Kidney (tissue), 14 donors: Measurements from ENCODE around the gene NAALADL1. TPM values are rescaled to one million over a fixed set of nuclear protein-coding genes. Genes with fewer than 3 reads are reported as not detected.

Experiments
- DNase-seq, 5 donors: peaks; one replicate each; pipeline ENCODE4 v3.0.0-alpha.2; 2013 to 2020
- FAIRE-seq: peaks from 2 replicates; lab custom pipeline; 2012; peaks lifted over from hg19 to GRCh38; lab: Jason Lieb, UNC
- H3K27ac ChIP-seq, 2 donors: one replicate each; pipeline ENCODE4 v1.7.0; 2013; ENCODE audit warnings: low read depth in 2 of 2, low read length in 2 of 2, inconsistent platforms in 1 of 2
- H3K27me3 ChIP-seq: one replicate; pipeline ENCODE4 v1.7.1; 2013; ENCODE audit warnings: low read length, inconsistent platforms; ENCODE audit not compliant: control insufficient read depth, insufficient read depth
- H3K36me3 ChIP-seq, 3 donors: one replicate each; pipeline versions ENCODE4 v1.7.0 to v1.7.1; 2013; ENCODE audit warnings: low read length in 3 of 3, control low read depth in 1 of 3, inconsistent platforms in 1 of 3; ENCODE audit not compliant: insufficient read depth in 3 of 3, control insufficient read depth in 2 of 3
- H3K4me1 ChIP-seq, 3 donors: one replicate each; pipeline versions ENCODE4 v1.7.0 to v1.7.1; 2013; ENCODE audit warnings: low read length in 3 of 3, inconsistent platforms in 1 of 3, low read depth in 1 of 3; ENCODE audit not compliant: control insufficient read depth in 2 of 3, insufficient read depth in 2 of 3
- H3K4me3 ChIP-seq, 3 donors: one replicate each; pipeline versions ENCODE4 v1.7.0 to v1.8.1; 2013; ENCODE audit warnings: low read length in 3 of 3, control low read depth in 1 of 3, inconsistent platforms in 1 of 3
- H3K9ac ChIP-seq, 3 donors: one replicate each; pipeline versions ENCODE4 v1.7.0 to v1.7.1; 2013; ENCODE audit warnings: low read length in 3 of 3, control low read depth in 1 of 3, inconsistent platforms in 1 of 3
- H3K9me3 ChIP-seq, 3 donors: one replicate each; pipeline versions ENCODE4 v1.7.0 to v1.7.1; 2013; ENCODE audit warnings: low read length in 3 of 3, control low read depth in 1 of 3, inconsistent platforms in 1 of 3; ENCODE audit not compliant: control insufficient read depth in 2 of 3, insufficient read depth in 1 of 3
- CTCF ChIP-seq: IDR thresholded peaks from 3 replicates; pipeline ENCODE4 v1.5.1; 2012; ENCODE audit warnings: mild to moderate bottlenecking, moderate library complexity, borderline replicate concordance; ENCODE audit not compliant: insufficient read depth; ENCODE audit errors: extremely low read depth
- intact Hi-C: fragments of 100-400 bp; cut with DNase I; formaldehyde crosslinking; loops from one replicate; pipeline ENCODE4 v1.11.1; 2022
- polyA plus RNA-seq: library from polyadenylated mRNA; stranded (reverse); fragments of 350-450 nt; fragmentation: Illumina TruSeq; extraction: RNeasy Lipid Tissue Mini Kit (QIAGEN cat#74804); gene quantifications from one replicate; pipeline ENCODE4 v1.2.3, GENCODE V29; 2014; ENCODE audit warnings: low read depth, low replicate concordance; ENCODE audit not compliant: insufficient read depth
- total RNA-seq: library from RNA; stranded (reverse); fragmentation: NEBNext Ultra II Directional; extraction: Animal tissue kit (Norgen Biotek cat#: 25700); gene quantifications from one replicate; pipeline ENCODE4 v1.2.1, GENCODE V29; 2021
- donor health status: control.
- donor health status: control.
- donor health status: control.
- donor health status: control.
- donor health status: control.
- donor health status: DM: yes; HTN: yes; CAD: no.
- donor health status: Normal renal cell carcinoma (clear cell type).

The NAALADL1 gene
- total and polyA plus RNA-seq, 2 donors from 2014 or later = 9.4 to 17.1 TPM

GRCh38 chr11:65102142-65103095 lies 44.1 kb upstream of the NAALADL1 start:
- no peak for FAIRE-seq
- peaks cover 0 to under 1% (median 0%) of the 10 kb centered on the region in 3 donors for H3K4me1 ChIP-seq
- DNase-seq = peak in 1 of 5 donors; percentile 18
- intact Hi-C loops = no loop called here
- TF ChIP-seq CTCF = no peak
- H3K9me3 ChIP-seq = no peaks in the 10 kb centered on the region
- peaks cover 0 to 4% (median 0%) of the 10 kb centered on the region in 3 donors for H3K36me3 ChIP-seq
- no peak overlapping the region for H3K4me3 ChIP-seq
- H3K9ac ChIP-seq = no peak overlapping the region
- H3K27ac ChIP-seq = no peak overlapping the region
- H3K27me3 ChIP-seq = no peaks in the 10 kb centered on the region

GRCh38 chr11:65100674-65101350 lies 42.5 kb upstream of the NAALADL1 start:
- TF ChIP-seq CTCF = no peak
- Histone ChIP-seq H3K9ac (no peak overlapping the region), H3K36me3 (peaks cover 0 to 4% (median 0%) of the 10 kb centered on the region in 3 donors), H3K9me3 (no peaks in the 10 kb centered on the region), H3K27me3 (no peaks in the 10 kb centered on the region), H3K27ac (no peak overlapping the region), H3K4me3 (no peak overlapping the region), H3K4me1 (peaks cover 0 to 7% (median 4%) of the 10 kb centered on the region in 3 donors)
- no peak for FAIRE-seq
- intact Hi-C loops = no loop called here
- DNase-seq = no peak

- H3K9me3 ChIP-seq = no peaks in the 10 kb centered on the region
- peak overlapping the region; percentile 87 to 94 (median 94) for H3K4me3 ChIP-seq
- intact Hi-C loops = no loop called here
- no peak overlapping the region for H3K27ac ChIP-seq
- DNase-seq (no peak), FAIRE-seq (no peak)
- TF ChIP-seq CTCF = no peak
- H3K36me3 ChIP-seq = no peaks in the 10 kb centered on the region
- peak overlapping the region in 2 of 3 donors; percentile 67 to 68 for H3K9ac ChIP-seq
- no peaks in the 10 kb centered on the region for H3K27me3 ChIP-seq
- peaks cover 0 to 8% (median 7%) of the 10 kb centered on the region in 3 donors for H3K4me1 ChIP-seq
These were observed 38.6 kb upstream of the NAALADL1 start for GRCh38 chr11:65096926-65097325.
